ENCODE measurements around the gene LIMS1. TPM values are rescaled to one million over a fixed set of nuclear protein-coding genes. Genes with fewer than 3 reads are reported as not detected.

LIMS1 gene
- total and polyA plus RNA-seq, 2 experiments from 2014 or later = 28.6 to 36.9 TPM

- TF ChIP-seq ZNF462 (CRISPR knock-in tag; IDR thresholded peaks at IDR 0.05) (no peak), ETS1 (IDR thresholded peaks at IDR 0.05) (no peak), JUNB (IDR thresholded peaks at IDR 0.05; ENCODE audit: unreplicated experiment) (no peak), POLR2AphosphoS5 (IDR thresholded peaks at IDR 0.05; ENCODE audit: low read depth) (no peak)
Observed at GRCh38 chr2:108538000-108538625, 3.8 kb downstream of the LIMS1 start (continued).

- H3K79me2 ChIP-seq (replicated peaks; ENCODE audit: insufficient read depth) = peaks cover 86% of the 10 kb centered on the region
- no peaks in the 10 kb centered on the region for H3F3A ChIP-seq (replicated peaks; ENCODE audit: low read depth)
- no peaks in the 10 kb centered on the region for H3K4me1 ChIP-seq (ENCODE audit: insufficient read depth)
- H4K20me1 ChIP-seq (replicated peaks; ENCODE audit: insufficient read depth) = peaks cover 17% of the 10 kb centered on the region
- no peak overlapping the region for H3K4me3 Mint-ChIP-seq
- peaks cover 12% of the 10 kb centered on the region; the same call in 2 of the 3 replicates for H3K4me1 Mint-ChIP-seq
- H3K36me3 Mint-ChIP-seq (ENCODE audit: low read depth) = peaks cover 19% of the 10 kb centered on the region
- DNase-seq (ENCODE audit: low spot score) = no peak
- H3K27ac Mint-ChIP-seq = no peak overlapping the region
- no peak overlapping the region for H3K4me3 ChIP-seq
- H3K36me3 ChIP-seq (ENCODE audit: insufficient read depth) = no peaks in the 10 kb centered on the region
- no peaks in the 10 kb centered on the region for H3K27me3 ChIP-seq (ENCODE audit: insufficient read depth)
- no peaks in the 10 kb centered on the region for H3K27me3 Mint-ChIP-seq (ENCODE audit: insufficient read depth, low read depth, poor library complexity)
- no peaks in the 10 kb centered on the region for H3K9me2 ChIP-seq (ENCODE audit: insufficient read depth)
- ATAC-seq = no peak
- H3K27ac ChIP-seq (ENCODE audit: low read depth) = no peak overlapping the region
- no peak overlapping the region for H2AFZ ChIP-seq
- H3K9me3 Mint-ChIP-seq = peaks cover 10% of the 10 kb centered on the region; the same call in 2 of the 3 replicates
- TF ChIP-seq STAT1 (IDR thresholded peaks at IDR 0.05; ENCODE audit: unreplicated experiment) (no peak), EZH2phosphoT487 (IDR thresholded peaks at IDR 0.05; ENCODE audit: unreplicated experiment) (no peak)
- no peak overlapping the region for H3K4me2 ChIP-seq
Observed at GRCh38 chr2:108541451-108541850, 7.2 kb downstream of the LIMS1 start.

Data from GM23338 (cell line).